IPS-NIHi11 (cell line): ENCODE results near the gene HECW1.
A peak's percentile ranks its signal among the peaks of the same experiment; 100 is the strongest.
"Not testable (repeated sequence)": the region's sequence is repeated elsewhere in the genome, so short reads cannot be mapped to it uniquely, and the experiment has no call there.

Experiments
- DNase-seq: peaks from one replicate; pipeline ENCODE4 v3.0.0; 2012; ENCODE audit warnings: mixed read lengths, low spot score

The HECW1 gene

DNA sequence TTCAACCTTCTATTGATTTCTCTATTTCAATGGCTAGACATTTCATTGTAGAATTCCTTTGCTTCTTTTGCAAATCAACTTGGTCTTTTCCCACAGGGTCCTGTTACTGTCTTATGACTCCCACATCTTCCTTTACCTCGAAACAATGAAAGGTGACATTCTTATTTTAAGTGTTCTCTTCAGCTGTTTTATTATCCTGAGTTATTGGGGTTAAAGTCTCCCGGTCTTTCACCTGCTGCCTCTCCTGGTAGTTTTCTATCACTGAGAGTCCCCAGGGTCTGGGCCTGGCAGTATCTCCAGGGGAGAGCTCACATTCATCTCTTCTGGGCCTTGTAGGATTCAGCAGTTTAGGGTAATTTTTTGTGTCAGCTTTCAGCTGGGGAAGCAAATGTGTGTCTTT, 95.8 kb downstream of the HECW1 start:
- DNase-seq, result no peak

GRCh38 chr7:43210539-43210938, 98.1 kb downstream of the HECW1 start:
- DNase-seq, result not testable (repeated sequence)

GRCh38 chr7:43211286-43211685, 98.8 kb downstream of the HECW1 start:
- DNase-seq, result peak; percentile 37

GRCh38 chr7:43211693-43212092, 99.2 kb downstream of the HECW1 start:
- DNase-seq, result no peak

- DNase-seq, result no peak
Measured at GRCh38 chr7:43212921-43213320, 100.5 kb downstream of the HECW1 start.

GRCh38 chr7:43215061-43215460, 102.6 kb downstream of the HECW1 start:
- no peak for DNase-seq

- no peak for DNase-seq
Measured at GRCh38 chr7:43217055-43217454, 104.6 kb downstream of the HECW1 start.

DNA sequence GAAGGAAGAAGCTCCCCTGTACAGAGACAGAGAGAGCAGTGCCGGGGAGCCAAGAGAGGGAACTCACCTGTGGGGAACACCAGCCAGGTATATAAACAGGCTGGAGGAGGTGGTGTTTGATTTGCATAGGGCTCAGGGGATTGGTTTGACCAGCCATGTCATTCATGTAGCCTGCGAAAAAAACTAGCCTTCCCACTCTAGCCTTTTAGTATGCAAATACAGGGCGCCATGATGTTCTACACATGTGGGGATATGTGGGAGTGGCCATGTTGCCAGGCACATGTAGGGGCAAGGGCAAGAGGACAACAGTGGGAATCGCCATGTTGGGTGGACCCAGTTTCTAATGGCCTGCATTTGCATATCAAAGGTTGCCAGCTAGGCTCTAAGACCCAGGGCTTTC, 106.5 kb downstream of the HECW1 start:
- not testable (repeated sequence) for DNase-seq

- no peak for DNase-seq
Measured at GRCh38 chr7:43220250-43220649, 107.8 kb downstream of the HECW1 start.

GRCh38 chr7:43220742-43221141, 108.3 kb downstream of the HECW1 start:
- DNase-seq, result no peak

- no peak for DNase-seq
Measured at GRCh38 chr7:43229801-43230200, 117.4 kb downstream of the HECW1 start.

GRCh38 chr7:43232366-43232765, 119.9 kb downstream of the HECW1 start:
- DNase-seq, result no peak

- DNase-seq, result no peak
Measured at GRCh38 chr7:43234073-43234472, 121.6 kb downstream of the HECW1 start.

GRCh38 chr7:43234968-43235367, 122.5 kb downstream of the HECW1 start:
- DNase-seq, result no peak

DNA sequence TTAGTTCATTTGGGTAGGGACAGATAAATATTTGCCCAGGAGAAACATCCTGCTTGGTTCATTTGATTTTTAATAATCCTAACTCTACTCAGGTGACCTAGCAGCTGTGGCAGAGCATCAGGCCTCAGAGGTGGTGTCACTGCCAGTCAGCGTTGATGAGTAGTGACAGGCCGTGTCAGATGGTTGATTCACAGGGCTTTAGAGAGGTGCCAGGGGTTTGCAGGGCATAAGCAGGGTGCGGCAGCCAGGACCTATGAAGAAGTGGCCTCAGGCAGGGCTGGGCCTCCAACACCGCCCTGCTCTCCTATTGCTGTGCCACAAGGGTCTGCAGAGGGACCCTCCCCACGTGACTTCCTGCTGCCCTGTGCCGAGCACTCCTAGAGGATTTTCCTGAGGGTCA, 128.1 kb downstream of the HECW1 start:
- no peak for DNase-seq

- DNase-seq, result no peak
Measured at GRCh38 chr7:43242628-43243255, 130.3 kb downstream of the HECW1 start.

- DNase-seq, result no peak
Measured at GRCh38 chr7:43244232-43244631, 131.8 kb downstream of the HECW1 start.

- DNase-seq, result no peak
Measured at GRCh38 chr7:43244784-43245183, 132.3 kb downstream of the HECW1 start.

GRCh38 chr7:43247757-43248156, 135.3 kb downstream of the HECW1 start:
- DNase-seq, result no peak

DNA sequence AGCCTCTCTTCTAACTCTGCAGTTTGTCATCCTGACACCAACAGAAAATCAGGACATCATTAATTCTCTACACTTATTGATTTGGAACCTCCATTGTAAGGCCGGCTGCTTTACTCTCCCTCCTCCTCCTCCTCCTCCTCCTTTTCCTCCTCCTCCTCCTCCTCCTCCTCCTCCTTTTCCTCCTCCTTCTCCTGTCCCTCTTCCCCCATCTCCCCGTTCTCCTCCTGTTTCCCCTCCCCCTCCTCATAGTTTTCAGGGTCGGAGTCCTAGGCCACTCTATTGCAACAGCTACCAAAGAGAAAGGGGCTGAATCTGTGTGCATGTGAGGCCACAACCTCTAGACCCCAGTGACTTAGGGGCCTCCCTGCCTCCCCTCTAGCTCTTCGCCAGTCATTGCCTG, 136.1 kb downstream of the HECW1 start:
- DNase-seq, result no peak

DNA sequence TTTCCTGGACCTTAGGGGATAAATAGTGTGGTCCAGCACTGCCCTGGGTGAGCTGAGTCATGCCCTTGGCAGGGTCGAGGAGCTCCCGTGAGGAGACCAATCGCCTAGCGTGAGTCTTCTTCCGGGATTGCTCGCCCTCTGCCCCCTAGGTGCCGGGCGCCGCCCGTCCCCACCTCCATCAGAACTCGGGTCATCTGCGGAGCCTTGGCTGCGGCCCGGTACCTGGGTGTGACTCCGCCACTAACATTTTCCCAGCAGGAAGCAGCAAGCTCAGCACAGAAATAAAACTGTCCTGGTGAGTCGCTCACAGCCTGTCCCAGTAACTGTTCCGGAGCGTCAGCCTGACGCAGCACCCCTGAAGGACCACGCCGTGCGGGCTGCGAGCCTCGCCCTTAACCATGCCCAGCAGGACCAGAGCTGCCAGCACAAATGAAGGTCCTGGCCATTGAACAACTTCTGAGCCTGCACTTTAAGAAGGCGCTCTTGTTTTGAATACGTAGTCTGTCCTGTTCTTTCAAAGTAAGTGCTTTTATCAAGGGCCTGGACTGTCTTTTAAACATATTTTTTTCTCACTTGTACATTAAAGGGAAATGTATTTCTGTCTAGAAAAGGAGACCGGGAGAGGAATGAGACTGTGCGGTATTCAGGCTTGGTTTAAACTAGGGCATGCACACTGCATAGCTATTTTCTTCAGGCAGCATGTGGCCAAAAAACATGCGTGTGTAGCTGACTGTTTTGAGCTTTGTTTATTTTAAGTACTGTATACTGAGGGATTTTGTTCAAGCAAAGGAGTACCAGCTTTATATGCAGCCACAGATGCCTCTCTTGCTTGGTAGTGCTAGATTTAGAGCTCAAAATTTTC, 136.7 kb downstream of the HECW1 start:
- DNase-seq, result peak; percentile 33

DNA sequence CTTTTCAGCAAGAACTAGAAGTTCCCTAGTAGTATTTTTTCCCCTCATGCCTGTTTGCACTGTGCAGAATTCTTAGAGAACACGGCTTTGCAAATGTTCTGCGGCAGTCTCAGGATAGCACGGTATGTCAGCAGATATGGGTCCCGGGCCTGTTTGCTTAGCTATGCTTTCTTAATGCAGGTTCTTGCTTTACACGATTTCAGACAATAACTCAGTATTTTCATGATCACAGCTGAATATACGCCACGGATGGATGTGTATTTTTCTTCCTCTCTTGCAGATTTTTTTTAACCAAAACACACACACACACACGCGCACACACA, 137.3 kb downstream of the HECW1 start:
- no peak for DNase-seq

DNA sequence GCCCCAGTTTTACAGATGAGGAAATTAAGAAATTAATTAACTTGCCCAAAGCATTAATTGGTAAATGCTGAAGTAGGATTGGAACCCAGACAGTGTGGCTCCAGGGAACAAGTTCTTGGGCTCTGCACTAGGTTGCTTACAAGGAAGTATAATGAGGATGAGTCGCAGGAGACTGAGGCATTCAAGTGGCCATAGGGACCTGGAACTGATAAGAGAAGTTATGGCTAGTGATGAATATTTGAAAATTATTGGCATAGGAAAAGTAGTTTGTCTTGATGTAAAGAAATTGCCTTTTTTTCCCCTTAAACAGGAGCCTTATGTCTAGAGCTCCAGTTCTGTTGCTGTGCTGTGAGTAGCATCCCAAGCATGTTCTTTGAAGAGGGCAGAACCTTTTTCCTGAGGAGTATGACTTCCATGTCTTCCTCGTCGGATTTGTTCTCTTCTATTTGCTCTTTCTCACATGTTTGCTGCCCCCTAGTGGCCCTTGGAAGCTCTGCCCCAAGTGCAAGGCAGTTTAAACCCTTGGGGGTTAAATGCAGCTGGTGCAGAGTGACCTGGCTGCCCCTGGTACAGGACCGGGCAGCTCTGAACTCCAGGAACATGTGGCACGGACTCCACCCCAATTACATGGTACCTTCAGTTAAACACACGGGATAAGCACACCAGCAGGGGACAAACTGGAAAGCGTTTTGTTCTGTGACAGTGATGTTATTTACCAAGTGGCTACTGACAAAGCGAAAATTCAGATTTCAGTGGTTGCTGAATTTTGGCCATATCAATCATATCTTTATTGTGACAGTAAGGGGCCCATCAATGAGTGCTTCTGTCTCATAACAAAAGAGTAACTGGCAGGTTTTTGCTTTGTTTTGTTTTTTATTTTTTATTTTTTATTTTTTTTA, 148.8 kb downstream of the HECW1 start:
- peak; percentile 78 for DNase-seq
